ENCODE results near the gene OR10R2.

Gene OR10R2

GRCh38 chr1:158457246-158457645, 14.8 kb upstream of the OR10R2 start:
- DNase-seq (ENCODE audit: low spot score), result no peak

GRCh38 chr1:158458263-158458662, 13.8 kb upstream of the OR10R2 start:
- TF ChIP-seq CTCF (IDR thresholded peaks at IDR 0.05; ENCODE audit: borderline replicate concordance, control extremely low read depth, extremely low read depth, insufficient read depth, missing control alignments), result no peak
- no peak for DNase-seq (ENCODE audit: low spot score)
- in situ Hi-C loops (cut with MboI; ENCODE audit: low sequenced_read_pairs, unreplicated experiment), result no loop called here

More at GRCh38 chr1:158457246-158457645, 14.8 kb upstream of the OR10R2 start:
- no peak for TF ChIP-seq CTCF (IDR thresholded peaks at IDR 0.05; ENCODE audit: borderline replicate concordance, control extremely low read depth, extremely low read depth, insufficient read depth, missing control alignments)
- in situ Hi-C loops (cut with MboI; ENCODE audit: low sequenced_read_pairs, unreplicated experiment), result no loop called here

GRCh38 chr1:158461534-158461933, 10.5 kb upstream of the OR10R2 start, which contains the start of gene OR10K1:
OR10K1 (plus strand) TSS chr1:158461834; CDS start chr1:158465562, 3,728 bp downstream.
- DNase-seq (ENCODE audit: low spot score), result no peak
- no peak for TF ChIP-seq CTCF (IDR thresholded peaks at IDR 0.05; ENCODE audit: borderline replicate concordance, control extremely low read depth, extremely low read depth, insufficient read depth, missing control alignments)
- in situ Hi-C loops (cut with MboI; ENCODE audit: low sequenced_read_pairs, unreplicated experiment), result no loop called here

GRCh38 chr1:158485455-158485854, 13.4 kb downstream of the OR10R2 start:
- no peak for TF ChIP-seq CTCF (IDR thresholded peaks at IDR 0.05; ENCODE audit: borderline replicate concordance, control extremely low read depth, extremely low read depth, insufficient read depth, missing control alignments)
- in situ Hi-C loops (cut with MboI; ENCODE audit: low sequenced_read_pairs, unreplicated experiment), result no loop called here
- DNase-seq (ENCODE audit: low spot score), result no peak

GRCh38 chr1:158491316-158491715, 19.3 kb downstream of the OR10R2 start:
- DNase-seq (ENCODE audit: low spot score), result no peak
- in situ Hi-C loops (cut with MboI; ENCODE audit: low sequenced_read_pairs, unreplicated experiment), result no loop called here
- no peak for TF ChIP-seq CTCF (IDR thresholded peaks at IDR 0.05; ENCODE audit: borderline replicate concordance, control extremely low read depth, extremely low read depth, insufficient read depth, missing control alignments)

- DNase-seq (ENCODE audit: low spot score), result no peak
- TF ChIP-seq CTCF (IDR thresholded peaks at IDR 0.05; ENCODE audit: borderline replicate concordance, control extremely low read depth, extremely low read depth, insufficient read depth, missing control alignments), result no peak
- in situ Hi-C loops (cut with MboI; ENCODE audit: low sequenced_read_pairs, unreplicated experiment), result no loop called here
Measured at GRCh38 chr1:158493054-158493453, 21.0 kb downstream of the OR10R2 start.

GRCh38 chr1:158494796-158495195, 22.8 kb downstream of the OR10R2 start:
- in situ Hi-C loops (cut with MboI; ENCODE audit: low sequenced_read_pairs, unreplicated experiment), result no loop called here
- DNase-seq (ENCODE audit: low spot score), result no peak
- no peak for TF ChIP-seq CTCF (IDR thresholded peaks at IDR 0.05; ENCODE audit: borderline replicate concordance, control extremely low read depth, extremely low read depth, insufficient read depth, missing control alignments)

All from GM13976 (cell line).